ENCODE data around the gene GNPTAB. TPM values are rescaled to one million over a fixed set of nuclear protein-coding genes. Genes with fewer than 3 reads are reported as not detected.

The GNPTAB gene
- total RNA-seq, 2 experiments from 2014 or later: 20.4 to 24.0 TPM

GRCh38 chr12:101803978-101804377 is 26.8 kb downstream of the GNPTAB start:
- intact Hi-C loops (cut with DNase I, micrococcal nuclease): no loop called here
- no peak overlapping the region for H3K4me3 Mint-ChIP-seq
- H3K4me1 Mint-ChIP-seq: peaks cover 32% of the 10 kb centered on the region
- DNase-seq: no peak
- H3K9me3 Mint-ChIP-seq (ENCODE audit: low read depth): no peaks in the 10 kb centered on the region
- ATAC-seq: no peak
- ChIA-PET POLR2A (no interaction called here), CTCF (interaction anchor here (0.9 kb wide), 1 partner anchor 25 kb away, joined by 5 read pairs; no protein-coding TSS in a partner anchor)
- H3K36me3 Mint-ChIP-seq (ENCODE audit: low read depth): peaks cover 9% of the 10 kb centered on the region
- H3K27me3 Mint-ChIP-seq: no peaks in the 10 kb centered on the region
- no peak overlapping the region for H3K27ac Mint-ChIP-seq

- H3K4me3 Mint-ChIP-seq: no peak overlapping the region
- CTCF ChIA-PET: interaction anchor here (0.8 to 1.5 kb wide), 4 partner anchors 20 to 30 kb away, joined by 3 to 4 read pairs (median 3); no protein-coding TSS in a partner anchor
- ATAC-seq: no peak
- H3K4me1 Mint-ChIP-seq: peaks cover 32% of the 10 kb centered on the region
- no peaks in the 10 kb centered on the region for H3K36me3 Mint-ChIP-seq (ENCODE audit: low read depth)
- no peak overlapping the region for H3K27ac Mint-ChIP-seq
- intact Hi-C loops (cut with DNase I, micrococcal nuclease): no loop called here
- POLR2A ChIA-PET: no interaction called here
- H3K27me3 Mint-ChIP-seq: no peaks in the 10 kb centered on the region
- DNase-seq: no peak
- no peaks in the 10 kb centered on the region for H3K9me3 Mint-ChIP-seq (ENCODE audit: low read depth)
These were observed 28.3 kb downstream of the GNPTAB start for GRCh38 chr12:101802486-101802885.

- ATAC-seq: peak; percentile 78
- H3K27ac Mint-ChIP-seq: no peak overlapping the region
- peaks cover 5% of the 10 kb centered on the region for H3K36me3 Mint-ChIP-seq (ENCODE audit: low read depth)
- no peaks in the 10 kb centered on the region for H3K27me3 Mint-ChIP-seq
- peaks cover 38% of the 10 kb centered on the region for H3K4me1 Mint-ChIP-seq
- no peak overlapping the region for H3K4me3 Mint-ChIP-seq
- ChIA-PET CTCF (no interaction called here), POLR2A (no interaction called here)
- DNase-seq: no peak
- no peaks in the 10 kb centered on the region for H3K9me3 Mint-ChIP-seq (ENCODE audit: low read depth)
- intact Hi-C loops (cut with DNase I, micrococcal nuclease): no loop called here
These were observed 31.0 kb downstream of the GNPTAB start for GRCh38 chr12:101799774-101800173.

- peaks cover 5% of the 10 kb centered on the region for H3K36me3 Mint-ChIP-seq (ENCODE audit: low read depth)
- DNase-seq (peak; percentile 20), ATAC-seq (no peak)
- ChIA-PET POLR2A (interaction anchor here (0.7 kb wide), 1 partner anchor 72 kb away, joined by 5 read pairs; no protein-coding TSS in a partner anchor), CTCF (interaction anchor here (0.6 to 1.6 kb wide), 3 partner anchors 35 to 492 kb away, joined by 3 read pairs; partner anchors contain the start of gene GNPTAB)
- H3K4me1 Mint-ChIP-seq: peaks cover 43% of the 10 kb centered on the region
- no peaks in the 10 kb centered on the region for H3K27me3 Mint-ChIP-seq
- no peak overlapping the region for H3K4me3 Mint-ChIP-seq
- intact Hi-C loops (cut with DNase I, micrococcal nuclease): loop anchor here in 1 of 2 experiments (1.0 kb wide), 1 partner anchor 24 kb away; no protein-coding TSS in a partner anchor
- H3K27ac Mint-ChIP-seq: peak overlapping the region; percentile 48
- no peaks in the 10 kb centered on the region for H3K9me3 Mint-ChIP-seq (ENCODE audit: low read depth)
These were observed 35.0 kb downstream of the GNPTAB start for GRCh38 chr12:101795786-101796185.

- ATAC-seq (no peak), DNase-seq (no peak)
- H3K36me3 Mint-ChIP-seq (ENCODE audit: low read depth): peaks cover 5% of the 10 kb centered on the region
- no peak overlapping the region for H3K27ac Mint-ChIP-seq
- no peaks in the 10 kb centered on the region for H3K27me3 Mint-ChIP-seq
- H3K4me3 Mint-ChIP-seq: no peak overlapping the region
- H3K9me3 Mint-ChIP-seq (ENCODE audit: low read depth): no peaks in the 10 kb centered on the region
- ChIA-PET POLR2A (no interaction called here), CTCF (interaction anchor here (0.7 to 2.1 kb wide), 5 partner anchors 15 to 491 kb away, joined by 3 to 5 read pairs (median 4); no protein-coding TSS in a partner anchor)
- intact Hi-C loops (cut with DNase I, micrococcal nuclease): loop anchor here in 1 of 2 experiments (1.0 kb wide), 1 partner anchor 24 kb away; no protein-coding TSS in a partner anchor
- peaks cover 41% of the 10 kb centered on the region for H3K4me1 Mint-ChIP-seq
These were observed 35.7 kb downstream of the GNPTAB start for GRCh38 chr12:101795013-101795412.

GRCh38 chr12:101794574-101794973 is 36.2 kb downstream of the GNPTAB start:
- ATAC-seq (no peak), DNase-seq (no peak)
- no peaks in the 10 kb centered on the region for H3K27me3 Mint-ChIP-seq
- H3K9me3 Mint-ChIP-seq (ENCODE audit: low read depth): no peaks in the 10 kb centered on the region
- H3K4me3 Mint-ChIP-seq: no peak overlapping the region
- no peak overlapping the region for H3K27ac Mint-ChIP-seq
- ChIA-PET CTCF (interaction anchor here (0.7 to 2.1 kb wide), 6 partner anchors 14 to 803 kb away, joined by 3 to 5 read pairs (median 4); no protein-coding TSS in a partner anchor), POLR2A (no interaction called here)
- peaks cover 37% of the 10 kb centered on the region for H3K4me1 Mint-ChIP-seq
- H3K36me3 Mint-ChIP-seq (ENCODE audit: low read depth): peaks cover 6% of the 10 kb centered on the region
- intact Hi-C loops (cut with DNase I, micrococcal nuclease): no loop called here

GRCh38 chr12:101793401-101793800 is 37.4 kb downstream of the GNPTAB start:
- Mint-ChIP-seq H3K27me3 (no peaks in the 10 kb centered on the region), H3K36me3 (ENCODE audit: low read depth) (peaks cover 10% of the 10 kb centered on the region), H3K27ac (no peak overlapping the region), H3K9me3 (ENCODE audit: low read depth) (no peaks in the 10 kb centered on the region), H3K4me3 (no peak overlapping the region), H3K4me1 (peaks cover 31% of the 10 kb centered on the region)
- ATAC-seq (peak; percentile 94), DNase-seq (no peak)
- CTCF ChIA-PET: interaction anchor here (0.6 to 3.0 kb wide), 14 partner anchors 13 to 66 kb away, joined by 3 to 20 read pairs (median 4); partner anchors contain the start of gene GNPTAB
- intact Hi-C loops (cut with DNase I, micrococcal nuclease): loop anchor here (1.0 to 2.0 kb wide), 3 partner anchors 11 to 37 kb away; partner anchors contain the start of gene GNPTAB (in 1 of the 2)
- POLR2A ChIA-PET: no interaction called here

- ATAC-seq (no peak), DNase-seq (no peak)
- H3K27ac Mint-ChIP-seq: no peak overlapping the region
- no peaks in the 10 kb centered on the region for H3K27me3 Mint-ChIP-seq
- peaks cover 25% of the 10 kb centered on the region for H3K4me1 Mint-ChIP-seq
- intact Hi-C loops (cut with DNase I, micrococcal nuclease): loop anchor here in 1 of 2 experiments (2.0 kb wide), 1 partner anchor 27 kb away; no protein-coding TSS in a partner anchor
- ChIA-PET CTCF (interaction anchor here (1.0 to 3.0 kb wide), 12 partner anchors 13 to 50 kb away, joined by 3 to 20 read pairs (median 4); partner anchors contain the start of gene GNPTAB), POLR2A (no interaction called here)
- peaks cover 12% of the 10 kb centered on the region for H3K36me3 Mint-ChIP-seq (ENCODE audit: low read depth)
- no peak overlapping the region for H3K4me3 Mint-ChIP-seq
- no peaks in the 10 kb centered on the region for H3K9me3 Mint-ChIP-seq (ENCODE audit: low read depth)
These were observed 38.5 kb downstream of the GNPTAB start for GRCh38 chr12:101792046-101792931.

GRCh38 chr12:101789171-101789570 is 41.6 kb downstream of the GNPTAB start:
- ATAC-seq: no peak

GRCh38 chr12:101785671-101786070 is 45.1 kb downstream of the GNPTAB start:
- no peak overlapping the region for H3K4me3 Mint-ChIP-seq
- ChIA-PET CTCF (interaction anchor here (0.9 to 1.5 kb wide), 4 partner anchors 12 to 55 kb away, joined by 3 to 7 read pairs (median 3); no protein-coding TSS in a partner anchor), POLR2A (no interaction called here)
- no peak overlapping the region for H3K27ac Mint-ChIP-seq
- peaks cover 13% of the 10 kb centered on the region for H3K36me3 Mint-ChIP-seq (ENCODE audit: low read depth)
- H3K9me3 Mint-ChIP-seq (ENCODE audit: low read depth): no peaks in the 10 kb centered on the region
- ATAC-seq (no peak), DNase-seq (no peak)
- H3K4me1 Mint-ChIP-seq: peaks cover 24% of the 10 kb centered on the region
- H3K27me3 Mint-ChIP-seq: no peaks in the 10 kb centered on the region
- intact Hi-C loops (cut with DNase I, micrococcal nuclease): no loop called here

More at GRCh38 chr12:101789171-101789570, 41.6 kb downstream of the GNPTAB start:
- no peaks in the 10 kb centered on the region for H3K27me3 Mint-ChIP-seq
- peaks cover 11% of the 10 kb centered on the region for H3K4me1 Mint-ChIP-seq
- CTCF ChIA-PET: no interaction called here
- no peaks in the 10 kb centered on the region for H3K9me3 Mint-ChIP-seq (ENCODE audit: low read depth)
- POLR2A ChIA-PET: no interaction called here
- H3K4me3 Mint-ChIP-seq: no peak overlapping the region
- H3K36me3 Mint-ChIP-seq (ENCODE audit: low read depth): peaks cover 11% of the 10 kb centered on the region
- intact Hi-C loops (cut with DNase I, micrococcal nuclease): no loop called here
- no peak for DNase-seq
- H3K27ac Mint-ChIP-seq: no peak overlapping the region

- ChIA-PET POLR2A (interaction anchor here (0.7 kb wide), 1 partner anchor 208 kb away, joined by 4 read pairs; no protein-coding TSS in a partner anchor), CTCF (interaction anchor here (0.6 to 2.4 kb wide), 7 partner anchors 11 to 58 kb away, joined by 3 to 9 read pairs (median 4); partner anchors contain the start of gene GNPTAB)
- Mint-ChIP-seq H3K36me3 (ENCODE audit: low read depth) (peaks cover 16% of the 10 kb centered on the region), H3K4me1 (peaks cover 24% of the 10 kb centered on the region), H3K27me3 (no peaks in the 10 kb centered on the region), H3K4me3 (no peak overlapping the region), H3K27ac (no peak overlapping the region), H3K9me3 (ENCODE audit: low read depth) (no peaks in the 10 kb centered on the region)
- intact Hi-C loops (cut with DNase I, micrococcal nuclease): no loop called here
- DNase-seq (no peak), ATAC-seq (no peak)
These were observed 46.4 kb downstream of the GNPTAB start for GRCh38 chr12:101784376-101784775.

Measured in activated CD4-positive, alpha-beta T cell treated with anti-CD3 and anti-CD28 coated beads for 36 hours (primary cell).